GM13977 (cell line): ENCODE measurements around the gene KIF2A.

Source experiments
- DNase-seq: peaks from one replicate; pipeline ENCODE4 v3.0.0; 2012; ENCODE audit warnings: low spot score
- CTCF ChIP-seq: IDR thresholded peaks from 2 replicates; pipeline ENCODE4 v1.5.1; 2012; ENCODE audit warnings: mild to moderate bottlenecking, control low read depth; ENCODE audit not compliant: insufficient read depth; ENCODE audit errors: extremely low read depth, missing control alignments
- in situ Hi-C: fragments of 300-500 bp; cut with MboI; formaldehyde crosslinking; loops from one replicate; pipeline ENCODE4 v1.12.0; 2022; ENCODE audit warnings: low sequenced_read_pairs, low pct_unique_long_range_greater_than_20kb, mixed read lengths, inconsistent platforms; ENCODE audit not compliant: unreplicated experiment

KIF2A gene

DNA sequence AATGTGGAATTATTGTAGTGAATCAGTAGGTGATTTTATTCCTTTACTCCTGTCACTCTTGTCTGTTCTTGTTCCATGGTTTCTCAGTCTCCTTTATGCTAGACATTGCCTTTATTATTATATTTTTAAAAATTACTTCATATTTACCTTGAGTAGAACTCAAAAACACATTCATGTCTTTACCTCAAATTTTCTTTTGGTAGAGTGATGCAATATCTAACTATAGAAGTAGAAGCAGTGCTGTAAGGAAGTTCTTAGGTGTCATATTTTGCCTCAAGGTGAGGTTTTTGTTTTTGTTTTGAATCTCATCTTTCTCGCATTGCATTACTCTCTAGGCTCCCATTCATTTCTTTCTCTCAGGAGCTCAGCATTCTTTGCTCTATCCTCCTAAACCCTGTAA, 118.8 kb downstream of the KIF2A start:
- no peak for DNase-seq
- in situ Hi-C loops = no loop called here

GRCh38 chr5:62431735-62432620, 126.0 kb downstream of the KIF2A start:
- no peak for TF ChIP-seq CTCF
- DNase-seq = no peak
- in situ Hi-C loops = no loop called here

More for the DNA sequence above, 118.8 kb downstream of the KIF2A start:
- TF ChIP-seq CTCF = no peak

DNA sequence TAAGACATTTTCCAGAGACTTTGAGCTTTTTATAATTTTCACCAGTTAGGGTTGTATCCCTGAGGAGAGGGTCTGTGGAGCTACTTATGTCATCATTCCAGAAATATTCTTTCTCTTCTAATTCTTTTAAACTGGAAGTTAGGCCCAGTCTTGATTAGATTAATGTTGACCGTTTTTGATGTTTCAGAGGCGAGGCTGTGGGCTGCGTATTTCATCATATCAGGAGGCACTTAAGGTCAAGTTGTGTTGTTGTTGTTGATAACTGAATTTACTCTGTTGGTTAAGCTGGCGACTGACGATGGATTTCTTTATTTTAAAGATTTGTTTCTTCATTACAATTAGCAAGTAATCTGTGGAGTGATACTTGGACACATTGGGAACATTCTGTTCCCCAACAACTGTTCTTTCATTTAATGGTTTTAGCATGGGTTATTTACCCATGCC, 126.6 kb downstream of the KIF2A start:
- in situ Hi-C loops = no loop called here
- DNase-seq = no peak
- no peak for TF ChIP-seq CTCF
